ENCODE measurements around the gene SLC10A7.

The SLC10A7 gene

DNA sequence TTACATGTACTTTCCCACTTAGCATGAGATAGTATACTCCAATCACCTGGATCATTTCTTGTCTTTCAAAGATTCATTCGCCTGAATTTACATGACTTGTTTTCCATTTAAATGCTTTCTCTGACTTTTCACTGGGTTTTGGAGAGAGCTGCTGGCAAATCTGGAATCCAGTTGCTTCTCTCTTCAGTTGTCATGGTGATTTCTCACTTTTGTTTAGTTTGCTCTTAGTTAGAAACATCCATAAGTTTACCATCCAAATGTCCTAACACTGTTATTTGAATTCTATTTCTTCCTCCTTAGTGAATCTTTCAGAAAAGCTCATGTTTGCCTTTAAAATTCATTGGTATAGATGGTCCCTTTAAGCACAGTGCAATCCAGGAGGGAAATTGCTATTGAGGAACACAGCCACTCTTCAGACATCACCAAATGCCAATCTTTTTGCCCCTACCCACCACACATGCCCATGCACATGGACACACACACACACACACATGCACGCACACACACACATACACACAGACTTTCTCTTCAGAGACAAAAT lies 255.7 kb downstream of the SLC10A7 start:
- Histone ChIP-seq H3K36me3 (replicated peaks; ENCODE audit: insufficient read depth, low read length) (no peaks in the 10 kb centered on the region), H3K9me2 (replicated peaks; ENCODE audit: insufficient read depth, low read length) (no peaks in the 10 kb centered on the region), H3F3A (ENCODE audit: insufficient read depth, low read length) (peaks cover 17% of the 10 kb centered on the region), H3K4me1 (ENCODE audit: low read length) (peaks cover 32% of the 10 kb centered on the region), H3K4me2 (ENCODE audit: low read depth, low read length) (no peak overlapping the region), H3K9me3 (replicated peaks; ENCODE audit: insufficient read depth, low read length) (no peaks in the 10 kb centered on the region), H4K20me1 (ENCODE audit: insufficient read depth, low read length) (no peaks in the 10 kb centered on the region), H3K27ac (ENCODE audit: low read length) (no peak overlapping the region), H3K79me2 (ENCODE audit: low read length) (no peaks in the 10 kb centered on the region), H3K9ac (ENCODE audit: low read length) (no peak overlapping the region), H3K4me3 (ENCODE audit: low read length) (no peak overlapping the region), H3K27me3 (replicated peaks; ENCODE audit: insufficient read depth, low read length) (no peaks in the 10 kb centered on the region), H2AFZ (ENCODE audit: low read length) (no peak overlapping the region)
- no peak for DNase-seq
- no peak for TF ChIP-seq EZH2 (optimal IDR thresholded peaks at IDR 0.05; ENCODE audit: low read depth, low read length)
- no peak for TF ChIP-seq CTCF (IDR thresholded peaks at IDR 0.05; ENCODE audit: low read length)
- no peak for TF ChIP-seq EZH2phosphoT487 (IDR thresholded peaks at IDR 0.05; ENCODE audit: low read length)

GRCh38 chr4:146263793-146264192 lies 257.9 kb downstream of the SLC10A7 start:
- H3K4me2 ChIP-seq (ENCODE audit: low read depth, low read length): no peak overlapping the region
- H3K9me3 ChIP-seq (replicated peaks; ENCODE audit: insufficient read depth, low read length): no peaks in the 10 kb centered on the region
- no peak for TF ChIP-seq CTCF (IDR thresholded peaks at IDR 0.05; ENCODE audit: low read length)
- no peak for TF ChIP-seq EZH2phosphoT487 (IDR thresholded peaks at IDR 0.05; ENCODE audit: low read length)
- no peak for TF ChIP-seq EZH2 (optimal IDR thresholded peaks at IDR 0.05; ENCODE audit: low read depth, low read length)
- H3K79me2 ChIP-seq (ENCODE audit: low read length): no peaks in the 10 kb centered on the region
- no peak for DNase-seq
- no peak overlapping the region for H2AFZ ChIP-seq (ENCODE audit: low read length)
- H3K36me3 ChIP-seq (replicated peaks; ENCODE audit: insufficient read depth, low read length): no peaks in the 10 kb centered on the region
- no peaks in the 10 kb centered on the region for H3K9me2 ChIP-seq (replicated peaks; ENCODE audit: insufficient read depth, low read length)
- no peaks in the 10 kb centered on the region for H3K27me3 ChIP-seq (replicated peaks; ENCODE audit: insufficient read depth, low read length)
- no peak overlapping the region for H3K9ac ChIP-seq (ENCODE audit: low read length)
- H3K27ac ChIP-seq (ENCODE audit: low read length): no peak overlapping the region
- peaks cover 14% of the 10 kb centered on the region for H3K4me1 ChIP-seq (ENCODE audit: low read length)
- peaks cover 6% of the 10 kb centered on the region; the same call in 1 of the 2 replicates for H3F3A ChIP-seq (ENCODE audit: insufficient read depth, low read length)
- H4K20me1 ChIP-seq (ENCODE audit: insufficient read depth, low read length): no peaks in the 10 kb centered on the region
- no peak overlapping the region for H3K4me3 ChIP-seq (ENCODE audit: low read length)

- H3K9me3 ChIP-seq (replicated peaks; ENCODE audit: insufficient read depth, low read length): no peaks in the 10 kb centered on the region
- no peak overlapping the region for H3K4me3 ChIP-seq (ENCODE audit: low read length)
- H3K36me3 ChIP-seq (replicated peaks; ENCODE audit: insufficient read depth, low read length): no peaks in the 10 kb centered on the region
- H3K9me2 ChIP-seq (replicated peaks; ENCODE audit: insufficient read depth, low read length): no peaks in the 10 kb centered on the region
- DNase-seq: no peak
- no peak overlapping the region for H2AFZ ChIP-seq (ENCODE audit: low read length)
- no peaks in the 10 kb centered on the region for H3F3A ChIP-seq (ENCODE audit: insufficient read depth, low read length)
- H4K20me1 ChIP-seq (ENCODE audit: insufficient read depth, low read length): no peaks in the 10 kb centered on the region
- no peak for TF ChIP-seq CTCF (IDR thresholded peaks at IDR 0.05; ENCODE audit: low read length)
- no peak for TF ChIP-seq EZH2phosphoT487 (IDR thresholded peaks at IDR 0.05; ENCODE audit: low read length)
- no peak for TF ChIP-seq EZH2 (optimal IDR thresholded peaks at IDR 0.05; ENCODE audit: low read depth, low read length)
- H3K27me3 ChIP-seq (replicated peaks; ENCODE audit: insufficient read depth, low read length): no peaks in the 10 kb centered on the region
- H3K9ac ChIP-seq (ENCODE audit: low read length): no peak overlapping the region
- H3K79me2 ChIP-seq (ENCODE audit: low read length): no peaks in the 10 kb centered on the region
- H3K4me1 ChIP-seq (ENCODE audit: low read length): no peaks in the 10 kb centered on the region
- H3K27ac ChIP-seq (ENCODE audit: low read length): no peak overlapping the region
- H3K4me2 ChIP-seq (ENCODE audit: low read depth, low read length): no peak overlapping the region
Measured at GRCh38 chr4:146261041-146261440, 260.7 kb downstream of the SLC10A7 start.
